ENCODE results near the gene COL20A1.

GRCh38 chr20:63294536-63294900 is 1.5 kb downstream of the COL20A1 start:
- TF ChIP-seq CTCF (IDR thresholded peaks at IDR 0.05) (no peak), JUN (IDR thresholded peaks at IDR 0.05) (no peak), POLR2A (IDR thresholded peaks at IDR 0.05; ENCODE audit: low read length) (no peak), ZFP36 (IDR thresholded peaks at IDR 0.05; ENCODE audit: borderline replicate concordance, partially characterized antibody) (no peak), USF2 (IDR thresholded peaks at IDR 0.05) (no peak), SMC3 (IDR thresholded peaks at IDR 0.05) (no peak), FOSB (CRISPR knock-in tag; IDR thresholded peaks at IDR 0.05) (no peak), HDAC2 (IDR thresholded peaks at IDR 0.05) (no peak), MAFK (IDR thresholded peaks at IDR 0.05; ENCODE audit: partially characterized antibody) (no peak), RFX5 (IDR thresholded peaks at IDR 0.05) (no peak), REST (IDR thresholded peaks at IDR 0.05) (no peak)

Data from A549 (cell line).